Endothelial cell of umbilical vein (primary cell): Measurements from ENCODE around the gene TMOD1.

Experiments used
- EZH2 ChIP-seq: IDR thresholded peaks from 2 replicates; pipeline ENCODE4 v1.6.1; 2012; ENCODE audit warnings: borderline replicate concordance, low read depth, mild to moderate bottlenecking, moderate library complexity, low read length, inconsistent platforms; ENCODE audit not compliant: severe bottlenecking
- FOS ChIP-seq: IDR thresholded peaks from 2 replicates; pipeline ENCODE4 v1.6.1; 2011; ENCODE audit warnings: mild to moderate bottlenecking, low read length, moderate library complexity, borderline replicate concordance; ENCODE audit not compliant: insufficient read depth
- JUN ChIP-seq: IDR thresholded peaks from 2 replicates; pipeline ENCODE4 v1.6.1; 2011; ENCODE audit warnings: borderline replicate concordance, low read depth; ENCODE audit not compliant: insufficient read length, insufficient read depth
- MYC ChIP-seq: IDR thresholded peaks from one replicate; pipeline ENCODE4 v1.6.1; 2011; ENCODE audit warnings: mild to moderate bottlenecking, low read depth, low read length
- POLR2A ChIP-seq: IDR thresholded peaks from 2 replicates; pipeline ENCODE4 v1.6.1; 2012; ENCODE audit warnings: low read depth, mild to moderate bottlenecking, control low read depth, low read length
- POLR2AphosphoS5 ChIP-seq: IDR thresholded peaks from 2 replicates; pipeline ENCODE4 v1.6.1; 2012; ENCODE audit warnings: low read depth, mild to moderate bottlenecking, control low read depth, low read length, moderate library complexity; ENCODE audit not compliant: insufficient read depth
- TF ChIP-seq, protein P1 (sequence below), 2 donors: IDR thresholded peaks; 1 replicate in 1 of 2; 2 replicates in 1 of 2; pipeline ENCODE4 v1.5.1; 2011; ENCODE audit warnings: low read length in 2 of 2, mild to moderate bottlenecking in 2 of 2, moderate library complexity in 2 of 2, control low read depth in 1 of 2, inconsistent platforms in 1 of 2, low read depth in 1 of 2; ENCODE audit not compliant: insufficient read depth in 1 of 2; ENCODE audit errors: extremely low read depth in 1 of 2
- TF ChIP-seq, protein P2 (sequence below): IDR thresholded peaks from 2 replicates; pipeline ENCODE4 v1.6.1; 2011; ENCODE audit not compliant: insufficient read depth, insufficient read length

- TF ChIP-seq EZH2: no peak
- TF ChIP-seq, protein P1, sequence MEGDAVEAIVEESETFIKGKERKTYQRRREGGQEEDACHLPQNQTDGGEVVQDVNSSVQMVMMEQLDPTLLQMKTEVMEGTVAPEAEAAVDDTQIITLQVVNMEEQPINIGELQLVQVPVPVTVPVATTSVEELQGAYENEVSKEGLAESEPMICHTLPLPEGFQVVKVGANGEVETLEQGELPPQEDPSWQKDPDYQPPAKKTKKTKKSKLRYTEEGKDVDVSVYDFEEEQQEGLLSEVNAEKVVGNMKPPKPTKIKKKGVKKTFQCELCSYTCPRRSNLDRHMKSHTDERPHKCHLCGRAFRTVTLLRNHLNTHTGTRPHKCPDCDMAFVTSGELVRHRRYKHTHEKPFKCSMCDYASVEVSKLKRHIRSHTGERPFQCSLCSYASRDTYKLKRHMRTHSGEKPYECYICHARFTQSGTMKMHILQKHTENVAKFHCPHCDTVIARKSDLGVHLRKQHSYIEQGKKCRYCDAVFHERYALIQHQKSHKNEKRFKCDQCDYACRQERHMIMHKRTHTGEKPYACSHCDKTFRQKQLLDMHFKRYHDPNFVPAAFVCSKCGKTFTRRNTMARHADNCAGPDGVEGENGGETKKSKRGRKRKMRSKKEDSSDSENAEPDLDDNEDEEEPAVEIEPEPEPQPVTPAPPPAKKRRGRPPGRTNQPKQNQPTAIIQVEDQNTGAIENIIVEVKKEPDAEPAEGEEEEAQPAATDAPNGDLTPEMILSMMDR (IDR thresholded peaks at IDR 0.05; ENCODE audit: extremely low read depth in 1 of 2, insufficient read depth in 1 of 2, low read depth in 1 of 2, low read length in 2 of 2): peak in 1 of 2 donors; percentile 12
- TF ChIP-seq, protein P2, sequence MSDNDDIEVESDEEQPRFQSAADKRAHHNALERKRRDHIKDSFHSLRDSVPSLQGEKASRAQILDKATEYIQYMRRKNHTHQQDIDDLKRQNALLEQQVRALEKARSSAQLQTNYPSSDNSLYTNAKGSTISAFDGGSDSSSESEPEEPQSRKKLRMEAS: peak; percentile 83
- TF ChIP-seq POLR2A: peak; percentile 90
- peak; percentile 90 for TF ChIP-seq POLR2AphosphoS5
- TF ChIP-seq JUN: peak; percentile 17
- no peak for TF ChIP-seq FOS
- TF ChIP-seq MYC: no peak
Measured at GRCh38 chr9:97632985-97633858, 131.8 kb downstream of the TMOD1 start, which contains the start of the genes NCBP1 and TSTD2.
